HUES48 (cell line): ENCODE results near the gene CTNNA3.
"Not testable (repeated sequence)": the region's sequence is repeated elsewhere in the genome, so short reads cannot be mapped to it uniquely, and the experiment has no call there.

ENCODE experiments used
- H3K27ac ChIP-seq: one replicate; pipeline ENCODE4 v1.7.0; 2013; ENCODE audit warnings: low read depth, low read length, inconsistent platforms
- H3K27me3 ChIP-seq: 2 replicates; pipeline ENCODE4 v1.6.1; 2013; ENCODE audit warnings: mild to moderate bottlenecking, low read length; ENCODE audit not compliant: control insufficient read depth, insufficient read depth
- H3K36me3 ChIP-seq: 2 replicates; pipeline ENCODE4 v1.6.1; 2013; ENCODE audit warnings: low read length; ENCODE audit not compliant: control insufficient read depth, insufficient read depth
- H3K4me1 ChIP-seq: 2 replicates; pipeline ENCODE4 v1.6.1; 2013; ENCODE audit warnings: mild to moderate bottlenecking, low read length; ENCODE audit not compliant: control insufficient read depth, insufficient read depth
- H3K4me3 ChIP-seq: 2 replicates; pipeline ENCODE4 v1.5.1; 2013; ENCODE audit warnings: mild to moderate bottlenecking, low read depth, low read length
- H3K9ac ChIP-seq: 2 replicates; pipeline ENCODE4 v1.6.1; 2013; ENCODE audit warnings: mild to moderate bottlenecking, low read depth, low read length, moderate library complexity
- H3K9me3 ChIP-seq: 2 replicates; pipeline ENCODE4 v1.6.1; 2013; ENCODE audit warnings: low read length; ENCODE audit not compliant: control insufficient read depth, insufficient read depth

CTNNA3 gene

GRCh38 chr10:66362522-66362921 is 1333.5 kb downstream of the CTNNA3 start:
- Histone ChIP-seq H3K9me3 (no peaks in the 10 kb centered on the region), H3K36me3 (no peaks in the 10 kb centered on the region), H3K27me3 (no peaks in the 10 kb centered on the region), H3K27ac (no peak overlapping the region), H3K4me1 (no peaks in the 10 kb centered on the region), H3K9ac (no peak overlapping the region), H3K4me3 (no peak overlapping the region)

GRCh38 chr10:66353822-66354221 is 1342.2 kb downstream of the CTNNA3 start:
- not testable (repeated sequence) for H3K27ac ChIP-seq, H3K27me3 ChIP-seq, H3K4me1 ChIP-seq, H3K9me3 ChIP-seq, H3K9ac ChIP-seq, H3K36me3 ChIP-seq, H3K4me3 ChIP-seq

GRCh38 chr10:66353422-66353821 is 1342.6 kb downstream of the CTNNA3 start:
- Histone ChIP-seq H3K4me3 (no peak overlapping the region), H3K27me3 (no peaks in the 10 kb centered on the region), H3K27ac (no peak overlapping the region), H3K4me1 (no peaks in the 10 kb centered on the region), H3K9me3 (no peaks in the 10 kb centered on the region), H3K36me3 (no peaks in the 10 kb centered on the region), H3K9ac (no peak overlapping the region)

- H3K4me1 ChIP-seq, result no peaks in the 10 kb centered on the region
- H3K27me3 ChIP-seq, result no peaks in the 10 kb centered on the region
- no peak overlapping the region for H3K9ac ChIP-seq
- no peaks in the 10 kb centered on the region for H3K9me3 ChIP-seq
- H3K4me3 ChIP-seq, result no peak overlapping the region
- no peaks in the 10 kb centered on the region for H3K36me3 ChIP-seq
- no peak overlapping the region for H3K27ac ChIP-seq
These were observed 1345.2 kb downstream of the CTNNA3 start for GRCh38 chr10:66350622-66351399.

GRCh38 chr10:66349726-66350125 is 1346.3 kb downstream of the CTNNA3 start:
- Histone ChIP-seq H3K36me3 (no peaks in the 10 kb centered on the region), H3K9me3 (no peaks in the 10 kb centered on the region), H3K9ac (no peak overlapping the region), H3K27ac (no peak overlapping the region), H3K27me3 (no peaks in the 10 kb centered on the region), H3K4me1 (no peaks in the 10 kb centered on the region), H3K4me3 (no peak overlapping the region)

GRCh38 chr10:66349076-66349475 is 1346.9 kb downstream of the CTNNA3 start:
- H3K4me1 ChIP-seq, result no peaks in the 10 kb centered on the region
- H3K9me3 ChIP-seq, result no peaks in the 10 kb centered on the region
- H3K9ac ChIP-seq, result no peak overlapping the region
- no peaks in the 10 kb centered on the region for H3K36me3 ChIP-seq
- H3K4me3 ChIP-seq, result no peak overlapping the region
- no peaks in the 10 kb centered on the region for H3K27me3 ChIP-seq
- peak overlapping the region; percentile 31 for H3K27ac ChIP-seq

GRCh38 chr10:66337211-66337610 is 1358.8 kb downstream of the CTNNA3 start:
- H3K4me3 ChIP-seq, result no peak overlapping the region
- H3K9me3 ChIP-seq, result peaks cover 15% of the 10 kb centered on the region
- H3K9ac ChIP-seq, result no peak overlapping the region
- H3K36me3 ChIP-seq, result no peaks in the 10 kb centered on the region
- H3K27ac ChIP-seq, result no peak overlapping the region
- no peaks in the 10 kb centered on the region for H3K27me3 ChIP-seq
- no peaks in the 10 kb centered on the region for H3K4me1 ChIP-seq

GRCh38 chr10:66336791-66337190 is 1359.2 kb downstream of the CTNNA3 start:
- H3K27ac ChIP-seq, result no peak overlapping the region
- no peak overlapping the region for H3K9ac ChIP-seq
- H3K27me3 ChIP-seq, result no peaks in the 10 kb centered on the region
- peaks cover 15% of the 10 kb centered on the region for H3K9me3 ChIP-seq
- H3K4me3 ChIP-seq, result no peak overlapping the region
- no peaks in the 10 kb centered on the region for H3K4me1 ChIP-seq
- no peaks in the 10 kb centered on the region for H3K36me3 ChIP-seq

- not testable (repeated sequence) for H3K9ac ChIP-seq, H3K36me3 ChIP-seq, H3K4me1 ChIP-seq, H3K27ac ChIP-seq, H3K4me3 ChIP-seq, H3K27me3 ChIP-seq
- H3K9me3 ChIP-seq, result peaks cover 15% of the 10 kb centered on the region
These were observed 1360.2 kb downstream of the CTNNA3 start for GRCh38 chr10:66335753-66336152.

- Histone ChIP-seq H3K4me1 (0 out of 2 replicates have a peak, but pooled peaks cover 3% of the 10 kb centered on the region), H3K27me3 (no peaks in the 10 kb centered on the region), H3K4me3 (no peak overlapping the region), H3K9ac (no peak overlapping the region), H3K36me3 (no peaks in the 10 kb centered on the region), H3K9me3 (no peaks in the 10 kb centered on the region), H3K27ac (no peak overlapping the region)
These were observed 1366.8 kb downstream of the CTNNA3 start for GRCh38 chr10:66329147-66329546.

- H3K9me3 ChIP-seq, result no peaks in the 10 kb centered on the region
- no peak overlapping the region for H3K9ac ChIP-seq
- H3K36me3 ChIP-seq, result no peaks in the 10 kb centered on the region
- no peak overlapping the region for H3K4me3 ChIP-seq
- H3K4me1 ChIP-seq, result 0 out of 2 replicates have a peak, but pooled peaks cover 3% of the 10 kb centered on the region
- H3K27ac ChIP-seq, result no peak overlapping the region
- H3K27me3 ChIP-seq, result no peaks in the 10 kb centered on the region
These were observed 1369.1 kb downstream of the CTNNA3 start for GRCh38 chr10:66326876-66327275.
